Activated naive CD8-positive, alpha-beta T cell treated with anti-CD3 and anti-CD28 coated beads, Interleukin-2, amount 10 ng/mL, durations not matched to agents 7 days and 5 days (primary cell): Measurements from ENCODE around the gene CCDC57. TPM values are rescaled to one million over a fixed set of nuclear protein-coding genes. Genes with fewer than 3 reads are reported as not detected.
"Not testable (repeated sequence)": the region's sequence is repeated elsewhere in the genome, so short reads cannot be mapped to it uniquely, and the experiment has no call there.

ENCODE experiments used
- ATAC-seq: fragments of 150-1000 bp; cut with Tn5 transposase; one replicate; pipeline ENCODE4 v1.10.0; 2021; ENCODE audit warnings: low read depth, moderate library complexity
- POLR2A ChIA-PET: fragments of 350-600 bp; sonication (Branson Sonifier 250); formaldehyde crosslinking; loops from one replicate; lab custom pipeline; 2021; ENCODE audit warnings: antibody characterized with exemption; lab: Charles Lee
- DNase-seq: peaks from one replicate; pipeline ENCODE4 v3.0.0; 2021
- H3K27ac Mint-ChIP-seq: one replicate; pipeline ENCODE4 v1.8.0; 2022; ENCODE audit warnings: mild to moderate bottlenecking, mixed read lengths
- H3K27me3 Mint-ChIP-seq: one replicate; pipeline ENCODE4 v1.8.0; 2022; ENCODE audit warnings: mild to moderate bottlenecking, moderate library complexity, mixed read lengths
- H3K36me3 Mint-ChIP-seq: one replicate; pipeline ENCODE4 v1.8.0; 2021; ENCODE audit warnings: mild to moderate bottlenecking, mixed read lengths
- H3K4me1 Mint-ChIP-seq: one replicate; pipeline ENCODE4 v1.8.0; 2021; ENCODE audit warnings: mixed read lengths
- H3K4me3 Mint-ChIP-seq: one replicate; pipeline ENCODE4 v1.8.0; 2022; ENCODE audit warnings: mild to moderate bottlenecking, moderate library complexity, mixed read lengths
- H3K9me3 Mint-ChIP-seq: one replicate; pipeline ENCODE4 v1.8.0; 2021; ENCODE audit warnings: mixed read lengths
- total RNA-seq, 2 experiments: library from RNA; stranded (reverse); gene quantifications; one replicate each; pipeline ENCODE4 v1.2.3, GENCODE V29; 2021

The CCDC57 gene
- total RNA-seq, 2 experiments from 2014 or later, result 79.5 to 81.7 TPM

DNA sequence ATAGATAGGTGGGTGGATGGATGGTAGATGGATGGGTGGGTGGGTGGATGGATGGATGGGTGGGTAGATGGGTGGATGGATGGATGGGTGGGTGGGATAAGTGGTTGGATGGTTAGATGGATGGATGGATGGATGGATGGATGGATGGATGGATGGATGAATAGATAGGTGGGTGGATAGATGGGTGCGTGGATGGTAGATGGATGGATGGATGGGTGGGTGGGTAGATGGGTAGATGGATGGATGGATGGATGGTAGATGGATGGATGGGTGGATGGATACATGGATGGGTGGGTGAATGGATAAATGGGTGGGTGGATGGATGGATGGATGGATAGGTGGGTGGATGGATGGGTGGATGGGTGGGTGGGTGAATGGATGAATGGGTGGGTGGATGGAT lies 64.6 kb downstream of the CCDC57 start:
- no peak for DNase-seq
- Mint-ChIP-seq H3K36me3 (peaks cover 15% of the 10 kb centered on the region), H3K27me3 (no peaks in the 10 kb centered on the region), H3K4me3 (no peak overlapping the region), H3K4me1 (no peaks in the 10 kb centered on the region), H3K27ac (no peak overlapping the region), H3K9me3 (no peaks in the 10 kb centered on the region)
- POLR2A ChIA-PET, result no interaction called here
- ATAC-seq, result no peak

DNA sequence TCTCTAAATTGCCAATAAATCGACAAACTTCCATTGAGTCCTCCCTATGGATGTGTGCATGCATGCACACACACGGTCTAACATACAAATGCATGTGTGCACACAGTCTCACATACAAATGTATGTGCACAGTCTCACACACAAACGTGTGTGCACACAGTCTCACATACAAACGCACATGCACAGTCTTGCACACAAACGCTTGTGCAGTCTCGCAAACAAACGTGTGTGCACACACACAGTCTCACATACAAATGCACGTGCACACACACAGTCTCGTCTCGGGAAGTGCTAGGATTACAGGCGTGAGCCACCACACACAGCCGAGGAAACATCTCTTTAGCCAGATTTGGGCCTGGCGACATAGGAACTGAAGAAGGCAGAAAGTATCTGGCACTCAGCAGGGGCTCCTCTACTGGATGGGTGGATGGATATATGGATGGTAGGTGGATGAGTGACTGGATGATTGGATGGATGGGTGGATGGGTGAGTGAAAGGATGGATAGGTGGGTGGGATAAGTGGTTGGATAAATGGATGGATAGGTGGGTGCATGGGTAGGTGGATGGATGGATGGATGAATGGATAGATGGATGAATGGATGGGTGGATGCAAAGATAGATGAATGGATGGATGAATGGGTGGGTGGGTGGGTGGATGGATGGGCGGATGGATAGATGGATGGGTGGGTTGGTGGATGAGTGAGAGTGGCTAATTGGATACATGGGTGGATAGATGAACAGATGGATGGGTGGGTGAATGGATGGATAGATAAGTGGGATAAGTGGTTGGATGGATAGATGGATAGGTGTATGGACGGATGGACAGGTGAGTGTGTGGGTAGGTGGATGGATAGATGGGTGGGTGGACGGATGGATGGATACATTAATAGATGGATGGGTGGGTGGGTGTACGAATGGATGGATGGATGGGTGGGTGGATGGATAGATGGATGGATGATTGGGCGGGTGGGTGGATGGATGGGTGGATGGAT lies 65.7 kb downstream of the CCDC57 start:
- POLR2A ChIA-PET, result no interaction called here

GRCh38 chr17:82145550-82146155 lies 67.0 kb downstream of the CCDC57 start:
- POLR2A ChIA-PET, result no interaction called here
- ATAC-seq (no peak), DNase-seq (no peak)
- Mint-ChIP-seq H3K4me3 (no peak overlapping the region), H3K27ac (no peak overlapping the region), H3K36me3 (peaks cover 15% of the 10 kb centered on the region), H3K27me3 (no peaks in the 10 kb centered on the region), H3K4me1 (no peaks in the 10 kb centered on the region), H3K9me3 (no peaks in the 10 kb centered on the region)

More for the DNA sequence above, 65.7 kb downstream of the CCDC57 start:
- Mint-ChIP-seq H3K27me3 (no peaks in the 10 kb centered on the region), H3K4me1 (no peaks in the 10 kb centered on the region), H3K4me3 (no peak overlapping the region), H3K9me3 (no peaks in the 10 kb centered on the region), H3K36me3 (peaks cover 15% of the 10 kb centered on the region), H3K27ac (no peak overlapping the region)
- no peak for ATAC-seq
- DNase-seq, result no peak

- ATAC-seq (no peak), DNase-seq (no peak)
- H3K9me3 Mint-ChIP-seq, result no peaks in the 10 kb centered on the region
- H3K4me3 Mint-ChIP-seq, result no peak overlapping the region
- H3K27me3 Mint-ChIP-seq, result no peaks in the 10 kb centered on the region
- peaks cover 11% of the 10 kb centered on the region for H3K36me3 Mint-ChIP-seq
- H3K27ac Mint-ChIP-seq, result no peak overlapping the region
- POLR2A ChIA-PET, result no interaction called here
- no peaks in the 10 kb centered on the region for H3K4me1 Mint-ChIP-seq
Observed at GRCh38 chr17:82143333-82143732, 69.3 kb downstream of the CCDC57 start.

- ATAC-seq, POLR2A ChIA-PET, H3K4me1 Mint-ChIP-seq, H3K27me3 Mint-ChIP-seq, H3K4me3 Mint-ChIP-seq, H3K9me3 Mint-ChIP-seq, H3K36me3 Mint-ChIP-seq, H3K27ac Mint-ChIP-seq, DNase-seq: not testable (repeated sequence)
Observed at GRCh38 chr17:82139961-82140360, 72.7 kb downstream of the CCDC57 start.

- POLR2A ChIA-PET, result no interaction called here
- no peaks in the 10 kb centered on the region for H3K9me3 Mint-ChIP-seq
- H3K36me3 Mint-ChIP-seq, result no peaks in the 10 kb centered on the region
- DNase-seq (no peak), ATAC-seq (no peak)
- H3K27ac Mint-ChIP-seq, result no peak overlapping the region
- no peaks in the 10 kb centered on the region for H3K4me1 Mint-ChIP-seq
- H3K4me3 Mint-ChIP-seq, result no peak overlapping the region
- H3K27me3 Mint-ChIP-seq, result no peaks in the 10 kb centered on the region
Observed at GRCh38 chr17:82138511-82138992, 74.1 kb downstream of the CCDC57 start.

GRCh38 chr17:82134101-82134500 lies 78.5 kb downstream of the CCDC57 start:
- H3K4me1 Mint-ChIP-seq, result peaks cover 3% of the 10 kb centered on the region
- ATAC-seq (no peak), DNase-seq (no peak)
- no peak overlapping the region for H3K4me3 Mint-ChIP-seq
- H3K27me3 Mint-ChIP-seq, result no peaks in the 10 kb centered on the region
- no peak overlapping the region for H3K27ac Mint-ChIP-seq
- POLR2A ChIA-PET, result no interaction called here
- no peaks in the 10 kb centered on the region for H3K9me3 Mint-ChIP-seq
- no peaks in the 10 kb centered on the region for H3K36me3 Mint-ChIP-seq

- H3K27me3 Mint-ChIP-seq, ATAC-seq, POLR2A ChIA-PET, H3K9me3 Mint-ChIP-seq, H3K36me3 Mint-ChIP-seq, H3K4me3 Mint-ChIP-seq, DNase-seq, H3K4me1 Mint-ChIP-seq, H3K27ac Mint-ChIP-seq: not testable (repeated sequence)
Observed at GRCh38 chr17:82133166-82133953, 79.3 kb downstream of the CCDC57 start.

DNA sequence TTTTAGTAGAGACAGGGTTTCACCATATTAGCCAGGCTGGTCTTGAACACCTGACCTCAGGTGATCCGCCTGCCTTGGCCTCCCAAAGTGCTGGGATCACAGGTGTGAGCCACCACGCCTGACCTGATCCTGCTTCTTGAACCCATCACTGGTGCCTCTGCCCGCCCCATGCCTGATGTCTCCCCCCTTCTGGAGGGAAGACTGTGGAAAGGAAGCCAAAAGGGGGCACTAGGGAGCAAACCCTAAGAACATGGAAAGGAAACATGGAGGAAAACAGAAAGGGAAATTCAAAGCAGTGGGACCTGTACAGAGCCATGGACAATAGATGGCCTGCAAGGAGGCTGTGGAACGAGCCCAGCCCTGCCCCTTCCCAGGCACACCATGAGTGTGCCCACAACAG lies 83.5 kb downstream of the CCDC57 start:
- Mint-ChIP-seq H3K4me1 (peaks cover 32% of the 10 kb centered on the region), H3K27ac (no peak overlapping the region), H3K4me3 (no peak overlapping the region), H3K27me3 (no peaks in the 10 kb centered on the region), H3K36me3 (peaks cover 10% of the 10 kb centered on the region), H3K9me3 (no peaks in the 10 kb centered on the region)
- ATAC-seq (no peak), DNase-seq (no peak)
- POLR2A ChIA-PET, result no interaction called here

GRCh38 chr17:82128287-82128686 lies 84.4 kb downstream of the CCDC57 start:
- DNase-seq, result no peak
- H3K27me3 Mint-ChIP-seq, result no peaks in the 10 kb centered on the region
- peaks cover 32% of the 10 kb centered on the region for H3K4me1 Mint-ChIP-seq
- POLR2A ChIA-PET, result interaction anchor here (1.0 to 2.9 kb wide), 4 partner anchors 22 to 169 kb away, joined by 3 to 17 read pairs (median 10); partner anchors contain the start of genes FASN and LRRC45
- no peak for ATAC-seq
- H3K36me3 Mint-ChIP-seq, result peaks cover 11% of the 10 kb centered on the region
- no peak overlapping the region for H3K27ac Mint-ChIP-seq
- no peak overlapping the region for H3K4me3 Mint-ChIP-seq
- H3K9me3 Mint-ChIP-seq, result no peaks in the 10 kb centered on the region

- Mint-ChIP-seq H3K4me3 (peak overlapping the region; percentile 77), H3K27me3 (no peaks in the 10 kb centered on the region), H3K36me3 (peaks cover 11% of the 10 kb centered on the region), H3K9me3 (no peaks in the 10 kb centered on the region), H3K4me1 (peaks cover 33% of the 10 kb centered on the region), H3K27ac (peak overlapping the region; percentile 99)
- DNase-seq (no peak), ATAC-seq (peak; percentile 2)
- POLR2A ChIA-PET, result interaction anchor here (0.8 to 2.9 kb wide), 7 partner anchors 18 to 170 kb away, joined by 3 to 17 read pairs (median 4); partner anchors contain the start of genes FASN and LRRC45
Observed at GRCh38 chr17:82127704-82128103, 84.9 kb downstream of the CCDC57 start.

DNA sequence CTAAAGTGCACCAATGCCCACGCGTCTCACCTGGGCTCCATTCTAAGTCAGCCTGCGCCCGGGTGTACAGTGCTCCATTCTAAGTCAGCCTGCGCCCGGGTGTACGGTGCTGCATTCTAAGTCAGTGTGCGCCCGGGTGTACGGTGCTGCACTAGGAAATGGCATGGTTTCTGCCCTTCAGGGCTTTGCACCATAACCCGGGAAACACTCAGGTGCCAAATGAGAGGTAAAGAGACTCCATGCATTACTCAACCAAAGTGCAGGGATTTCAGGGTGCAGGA lies 85.4 kb downstream of the CCDC57 start:
- ATAC-seq (peak; percentile 30), DNase-seq (no peak)
- Mint-ChIP-seq H3K27me3 (no peaks in the 10 kb centered on the region), H3K27ac (peak overlapping the region; percentile 99), H3K4me3 (peak overlapping the region; percentile 77), H3K9me3 (no peaks in the 10 kb centered on the region), H3K36me3 (peaks cover 11% of the 10 kb centered on the region), H3K4me1 (peaks cover 36% of the 10 kb centered on the region)
- POLR2A ChIA-PET, result interaction anchor here (0.7 to 2.9 kb wide), 14 partner anchors 8 to 190 kb away, joined by 3 to 17 read pairs (median 4); partner anchors contain the start of genes CD7, DCXR, FASN and GPS1
